ENCODE data around the gene TNFRSF8. TPM values are rescaled to one million over a fixed set of nuclear protein-coding genes. Genes with fewer than 3 reads are reported as not detected.

The TNFRSF8 gene
- total RNA-seq, 1 donor from 2014 or later: 0.35 TPM

GRCh38 chr1:12180315-12180714 lies 117.2 kb downstream of the TNFRSF8 start:
- TF ChIP-seq CTCF (conservative IDR thresholded peaks at IDR 0.05; ENCODE audit: low read depth, low read length): no peak
- no peak overlapping the region for H3K4me3 ChIP-seq (ENCODE audit: low read depth, low read length)
- no peak for DNase-seq (ENCODE audit: low read depth)

- H3K4me3 ChIP-seq (ENCODE audit: low read depth, low read length): no peak overlapping the region
- no peak for DNase-seq (ENCODE audit: low read depth)
- no peak for TF ChIP-seq CTCF (conservative IDR thresholded peaks at IDR 0.05; ENCODE audit: low read depth, low read length)
Measured at GRCh38 chr1:12180903-12181302, 117.8 kb downstream of the TNFRSF8 start.

GRCh38 chr1:12181568-12181967 lies 118.5 kb downstream of the TNFRSF8 start:
- TF ChIP-seq CTCF (conservative IDR thresholded peaks at IDR 0.05; ENCODE audit: low read depth, low read length): no peak
- no peak overlapping the region for H3K4me3 ChIP-seq (ENCODE audit: low read depth, low read length)
- no peak for DNase-seq (ENCODE audit: low read depth)

- no peak for TF ChIP-seq CTCF (conservative IDR thresholded peaks at IDR 0.05; ENCODE audit: low read depth, low read length)
- DNase-seq (ENCODE audit: low read depth): no peak
- no peak overlapping the region for H3K4me3 ChIP-seq (ENCODE audit: low read depth, low read length)
Measured at GRCh38 chr1:12182410-12182984, 119.4 kb downstream of the TNFRSF8 start.

- no peak for TF ChIP-seq CTCF (conservative IDR thresholded peaks at IDR 0.05; ENCODE audit: low read depth, low read length)
- no peak overlapping the region for H3K4me3 ChIP-seq (ENCODE audit: low read depth, low read length)
- no peak for DNase-seq (ENCODE audit: low read depth)
Measured at GRCh38 chr1:12183095-12183794, 120.1 kb downstream of the TNFRSF8 start.

GRCh38 chr1:12184008-12184681 lies 121.0 kb downstream of the TNFRSF8 start:
- peak; percentile 26 for TF ChIP-seq CTCF (conservative IDR thresholded peaks at IDR 0.05; ENCODE audit: low read depth, low read length)

More at GRCh38 chr1:12184008-12184681, 121.0 kb downstream of the TNFRSF8 start:
- DNase-seq (ENCODE audit: low read depth): peak; percentile 19
- no peak overlapping the region for H3K4me3 ChIP-seq (ENCODE audit: low read depth, low read length)
